AG04450 (cell line): ENCODE data around the gene CPS1. TPM values are rescaled to one million over a fixed set of nuclear protein-coding genes. Genes with fewer than 3 reads are reported as not detected.

Experiments used
- CTCF ChIA-PET: fragments of 300-600, 350-600 bp; formaldehyde crosslinking; extraction: SDS; loops from one replicate; lab custom pipeline; 2022; ENCODE audit warnings: antibody characterized with exemption, inconsistent platforms; lab: Charles Lee
- POLR2A ChIA-PET: fragments of 350-600 bp; formaldehyde crosslinking; extraction: SDS; loops from one replicate; lab custom pipeline; 2021; ENCODE audit warnings: antibody characterized with exemption, inconsistent platforms; lab: Yijun Ruan, JAX
- DNase-seq: peaks from one replicate; pipeline ENCODE4 v3.0.0-alpha.2; 2011; ENCODE audit warnings: low read depth, low spot score
- H3K27ac ChIP-seq: one replicate; pipeline ENCODE4 v1.5.1; 2012; ENCODE audit warnings: low read depth, low read length, control low read depth
- H3K27me3 ChIP-seq: one replicate; pipeline ENCODE4 v1.6.0; 2012; ENCODE audit warnings: low read length; ENCODE audit not compliant: control insufficient read depth, insufficient read depth
- H3K4me3 ChIP-seq: 2 replicates; pipeline ENCODE4 v1.5.1; 2011; ENCODE audit warnings: mild to moderate bottlenecking, low read depth, low read length, control low read depth
- H3K9me3 ChIP-seq: 2 replicates; pipeline ENCODE4 v1.5.1; 2012; ENCODE audit warnings: low read length; ENCODE audit not compliant: control insufficient read depth, insufficient read depth
- CTCF ChIP-seq: IDR thresholded peaks from 2 replicates; pipeline ENCODE4 v1.5.1; 2011; ENCODE audit warnings: low read depth, low read length, control low read depth, inconsistent platforms
- polyA plus RNA-seq: library from polyadenylated mRNA; depleted of rRNA; stranded (reverse); fragments of >200 nt; gene quantifications from 2 replicates; pipeline ENCODE4 v1.2.3, GENCODE V29; 2011

CPS1 gene
- polyA plus RNA-seq, 1 experiment, result 21.6 TPM

DNA sequence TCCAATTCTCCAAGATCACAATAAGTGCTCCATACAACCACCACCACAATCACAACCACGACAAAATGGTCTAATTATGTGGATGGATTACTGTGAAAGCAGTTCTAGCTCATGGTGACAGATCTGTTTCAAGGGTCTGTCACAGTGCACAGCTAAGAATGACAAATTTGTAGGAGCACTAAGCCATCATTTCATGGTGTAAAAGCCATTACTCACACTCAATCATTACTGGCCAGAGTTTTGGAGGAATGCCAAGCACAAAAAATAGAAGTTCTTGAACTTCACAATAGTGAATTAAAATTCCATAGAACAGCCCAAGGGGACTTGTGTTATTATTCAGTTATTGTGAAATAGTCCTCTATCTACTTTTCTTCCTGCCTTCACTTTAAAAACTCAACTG, 2.3 kb downstream of the CPS1 start:
- H3K27me3 ChIP-seq, result no peaks in the 10 kb centered on the region
- TF ChIP-seq CTCF, result no peak
- no peak overlapping the region for H3K27ac ChIP-seq
- ChIA-PET CTCF (no interaction called here), POLR2A (no interaction called here)
- no peak for DNase-seq
- H3K9me3 ChIP-seq, result no peaks in the 10 kb centered on the region
- no peak overlapping the region for H3K4me3 ChIP-seq

- H3K27me3 ChIP-seq, result no peaks in the 10 kb centered on the region
- no peak overlapping the region for H3K27ac ChIP-seq
- no peaks in the 10 kb centered on the region for H3K9me3 ChIP-seq
- H3K4me3 ChIP-seq, result no peak overlapping the region
- no peak for TF ChIP-seq CTCF
- POLR2A ChIA-PET, result no interaction called here
- no peak for DNase-seq
- CTCF ChIA-PET, result no interaction called here
Observed at GRCh38 chr2:210559182-210559581, 2.8 kb downstream of the CPS1 start.

- Histone ChIP-seq H3K4me3 (no peak overlapping the region), H3K27ac (no peak overlapping the region), H3K9me3 (no peaks in the 10 kb centered on the region), H3K27me3 (no peaks in the 10 kb centered on the region)
- no peak for TF ChIP-seq CTCF
- POLR2A ChIA-PET, result no interaction called here
- no peak for DNase-seq
- CTCF ChIA-PET, result interaction anchor here (1.0 kb wide), 1 partner anchor 58 kb away, joined by 3 read pairs; no protein-coding TSS in a partner anchor
Observed at GRCh38 chr2:210561475-210561874, 5.1 kb downstream of the CPS1 start.

- CTCF ChIA-PET, result interaction anchor here (0.6 to 1.0 kb wide), 2 partner anchors 59 to 474 kb away, joined by 3 read pairs; no protein-coding TSS in a partner anchor
- no peak for TF ChIP-seq CTCF
- DNase-seq, result no peak
- POLR2A ChIA-PET, result no interaction called here
- Histone ChIP-seq H3K27me3 (no peaks in the 10 kb centered on the region), H3K9me3 (no peaks in the 10 kb centered on the region), H3K4me3 (no peak overlapping the region), H3K27ac (no peak overlapping the region)
Observed at GRCh38 chr2:210562091-210562490, 5.7 kb downstream of the CPS1 start.

- POLR2A ChIA-PET, result no interaction called here
- DNase-seq, result no peak
- TF ChIP-seq CTCF, result no peak
- H3K9me3 ChIP-seq, result no peaks in the 10 kb centered on the region
- no peaks in the 10 kb centered on the region for H3K27me3 ChIP-seq
- H3K27ac ChIP-seq, result no peak overlapping the region
- no peak overlapping the region for H3K4me3 ChIP-seq
- CTCF ChIA-PET, result interaction anchor here (0.6 to 1.0 kb wide), 2 partner anchors 59 to 473 kb away, joined by 3 read pairs; no protein-coding TSS in a partner anchor
Observed at GRCh38 chr2:210562502-210563080, 6.2 kb downstream of the CPS1 start.
